GF-D8 (cell line): ENCODE measurements around the gene ARHGAP8.

Experiments
- DNase-seq: peaks from one replicate; lab custom pipeline; 2025; lab: John Stamatoyannopoulos, UW

Gene ARHGAP8

DNA sequence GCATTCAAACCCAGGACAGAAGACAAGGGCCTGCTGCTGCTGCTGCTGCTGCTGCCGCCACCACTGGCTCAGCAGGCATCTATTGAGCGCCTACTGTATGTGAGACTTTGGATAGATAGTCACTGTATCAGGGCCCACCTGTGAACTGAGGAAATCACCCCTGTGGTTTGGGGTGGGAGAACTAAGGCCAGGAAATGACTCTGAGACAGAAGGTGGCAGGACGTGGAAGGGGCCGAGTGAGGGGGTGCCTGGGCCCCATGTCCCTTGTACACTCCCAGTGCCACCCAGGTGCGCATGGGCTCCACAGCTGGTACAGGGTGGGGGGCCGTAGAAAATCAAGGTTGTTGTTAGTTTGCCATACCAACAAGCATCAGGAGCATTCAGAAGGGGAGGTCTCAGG is 50.6 kb downstream of the ARHGAP8 start:
- DNase-seq = no peak

DNA sequence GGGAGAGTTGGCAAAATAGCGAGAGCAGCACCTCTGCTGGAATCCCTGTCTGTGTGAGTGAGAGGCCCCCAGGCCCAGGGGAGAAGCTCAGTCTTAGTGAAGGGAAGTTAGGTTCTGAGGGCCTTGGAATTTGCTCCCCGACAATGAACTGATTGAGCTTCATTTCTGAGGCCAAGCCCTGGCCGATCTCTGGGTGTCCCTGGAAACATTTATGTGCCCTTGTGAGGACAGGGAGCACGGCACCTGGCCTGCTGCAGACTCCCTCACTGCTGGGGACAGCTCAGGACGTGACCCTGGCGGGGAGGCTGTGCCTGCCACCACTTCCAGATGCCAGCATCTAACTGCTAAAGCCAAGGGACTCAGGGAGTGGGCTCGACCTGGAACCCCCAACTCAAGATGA is 52.0 kb downstream of the ARHGAP8 start:
- DNase-seq = no peak

DNA sequence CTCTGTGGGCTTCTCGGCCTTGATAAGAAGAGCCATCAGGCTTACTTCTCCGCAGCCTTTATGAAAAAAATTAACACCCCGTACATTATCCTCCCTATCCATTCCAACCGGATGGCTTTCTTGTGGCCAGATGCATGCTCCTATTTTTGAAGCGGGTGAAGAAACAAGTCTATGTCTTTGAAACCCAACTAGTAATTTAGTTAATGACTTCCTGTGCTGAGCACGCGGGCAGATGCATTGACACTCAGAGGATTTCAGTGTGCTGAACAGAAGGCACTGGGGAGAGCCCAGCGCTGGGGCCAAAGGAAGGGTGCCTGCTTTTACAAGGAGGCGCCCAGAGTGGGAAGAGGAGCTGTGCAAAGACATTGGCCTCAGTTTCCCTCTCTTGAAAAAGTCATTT is 53.3 kb downstream of the ARHGAP8 start:
- DNase-seq = no peak

DNA sequence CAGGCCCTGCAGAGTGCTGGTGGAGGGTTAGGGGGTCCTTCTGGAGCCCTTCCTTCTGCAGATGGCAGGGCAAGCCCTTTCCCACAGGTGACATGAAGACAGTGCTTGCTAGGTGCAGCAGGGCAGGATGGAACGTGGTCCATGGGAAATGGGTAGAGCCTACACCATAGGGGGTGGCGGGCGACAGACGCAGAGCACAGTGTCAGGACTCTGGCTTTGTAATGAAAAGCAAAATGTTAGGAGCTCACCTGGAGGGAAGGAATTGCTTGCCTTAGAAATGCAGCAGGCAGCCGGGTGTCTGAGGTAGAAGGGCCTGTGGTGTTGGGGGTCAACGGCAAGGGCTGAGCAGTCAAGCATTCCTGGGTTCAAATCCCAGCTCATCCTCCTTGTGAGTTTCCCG is 54.9 kb downstream of the ARHGAP8 start:
- DNase-seq = no peak

DNA sequence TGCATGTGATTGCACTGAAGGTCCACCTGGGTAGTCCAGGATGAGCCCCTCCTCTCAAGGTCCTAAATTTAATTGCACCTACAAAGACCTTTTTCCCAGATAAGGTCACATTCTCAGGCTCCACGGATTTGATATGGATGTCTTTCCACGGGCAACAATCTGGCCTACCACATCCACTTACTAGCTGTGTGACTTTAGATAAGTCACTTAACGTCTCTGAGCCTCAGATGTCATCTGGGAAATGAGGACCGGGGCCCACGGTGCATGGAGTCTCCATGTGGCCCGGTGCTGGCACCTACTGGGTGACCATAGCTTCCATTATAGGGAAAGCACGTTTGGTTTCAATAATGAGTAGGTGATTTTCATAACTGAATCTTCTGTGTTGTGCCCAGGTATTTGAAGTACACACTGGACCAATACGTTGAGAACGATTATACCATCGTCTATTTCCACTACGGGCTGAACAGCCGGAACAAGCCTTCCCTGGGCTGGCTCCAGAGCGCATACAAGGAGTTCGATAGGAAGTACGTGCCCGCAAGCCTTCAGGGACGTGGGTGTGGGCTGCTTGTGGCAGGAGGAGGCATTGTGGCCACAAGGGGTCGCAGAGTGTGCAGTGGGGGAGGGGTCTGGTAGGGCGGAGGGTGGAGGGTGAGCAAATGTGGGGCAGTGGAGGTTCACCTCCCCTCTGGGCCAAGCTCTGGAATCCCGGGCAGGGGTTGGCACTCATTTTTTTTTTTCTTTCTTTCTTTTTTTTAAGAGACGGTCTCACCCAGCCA is 55.7 kb downstream of the ARHGAP8 start:
- DNase-seq = no peak

DNA sequence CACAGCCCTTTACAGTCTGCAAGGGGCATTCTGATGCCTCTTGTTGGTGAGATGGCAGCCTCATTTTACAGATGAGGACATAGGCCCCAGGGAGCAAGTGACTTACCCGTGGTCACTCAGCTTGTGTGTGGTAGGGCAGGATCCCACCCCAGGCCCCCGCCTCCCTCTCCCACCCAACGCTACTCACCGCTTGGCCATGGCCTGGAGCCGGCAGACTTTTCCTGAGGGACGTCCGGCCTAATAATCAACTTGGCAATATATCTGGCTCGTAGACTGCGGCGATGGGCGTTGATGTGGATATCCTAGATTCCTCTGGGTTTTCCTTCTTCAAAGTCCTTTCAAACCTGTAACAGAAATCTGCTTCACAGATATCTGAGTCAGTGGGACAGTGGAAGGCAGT is 57.1 kb downstream of the ARHGAP8 start:
- DNase-seq = no peak

DNA sequence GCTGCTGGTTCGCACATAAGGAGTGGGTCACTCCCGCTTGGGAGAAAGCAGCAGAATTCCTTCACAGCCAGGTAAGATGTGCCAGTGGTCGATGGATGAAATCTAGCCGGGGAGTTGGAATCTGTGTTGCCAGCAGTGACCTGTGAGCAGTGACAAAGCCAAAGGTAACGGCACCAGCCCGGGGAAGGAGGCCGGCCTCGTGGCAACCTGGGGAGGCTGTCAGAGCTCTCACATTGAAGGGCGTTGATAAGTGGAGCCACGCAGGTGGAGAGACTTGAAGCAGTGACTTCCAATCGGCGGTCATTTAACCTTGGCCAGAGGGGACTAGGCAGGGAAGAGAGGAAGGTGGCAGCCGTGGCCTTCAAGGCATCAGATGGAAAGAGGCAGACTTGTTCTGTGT is 58.8 kb downstream of the ARHGAP8 start:
- DNase-seq = no peak

DNA sequence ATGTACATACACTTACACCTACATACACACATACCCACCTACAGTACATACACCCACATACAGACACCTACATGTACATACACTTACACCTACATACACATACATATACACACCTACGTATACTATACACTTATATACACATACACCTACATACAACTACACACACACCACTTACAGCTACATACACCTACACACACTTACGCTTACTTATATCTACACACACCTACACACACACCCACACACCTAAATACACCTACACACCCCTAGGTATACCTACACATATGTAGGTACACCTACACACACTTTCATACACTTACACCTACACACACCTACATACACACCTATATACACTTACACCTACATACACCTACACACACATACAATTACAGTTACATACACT is 61.0 kb downstream of the ARHGAP8 start:
- DNase-seq = no peak

DNA sequence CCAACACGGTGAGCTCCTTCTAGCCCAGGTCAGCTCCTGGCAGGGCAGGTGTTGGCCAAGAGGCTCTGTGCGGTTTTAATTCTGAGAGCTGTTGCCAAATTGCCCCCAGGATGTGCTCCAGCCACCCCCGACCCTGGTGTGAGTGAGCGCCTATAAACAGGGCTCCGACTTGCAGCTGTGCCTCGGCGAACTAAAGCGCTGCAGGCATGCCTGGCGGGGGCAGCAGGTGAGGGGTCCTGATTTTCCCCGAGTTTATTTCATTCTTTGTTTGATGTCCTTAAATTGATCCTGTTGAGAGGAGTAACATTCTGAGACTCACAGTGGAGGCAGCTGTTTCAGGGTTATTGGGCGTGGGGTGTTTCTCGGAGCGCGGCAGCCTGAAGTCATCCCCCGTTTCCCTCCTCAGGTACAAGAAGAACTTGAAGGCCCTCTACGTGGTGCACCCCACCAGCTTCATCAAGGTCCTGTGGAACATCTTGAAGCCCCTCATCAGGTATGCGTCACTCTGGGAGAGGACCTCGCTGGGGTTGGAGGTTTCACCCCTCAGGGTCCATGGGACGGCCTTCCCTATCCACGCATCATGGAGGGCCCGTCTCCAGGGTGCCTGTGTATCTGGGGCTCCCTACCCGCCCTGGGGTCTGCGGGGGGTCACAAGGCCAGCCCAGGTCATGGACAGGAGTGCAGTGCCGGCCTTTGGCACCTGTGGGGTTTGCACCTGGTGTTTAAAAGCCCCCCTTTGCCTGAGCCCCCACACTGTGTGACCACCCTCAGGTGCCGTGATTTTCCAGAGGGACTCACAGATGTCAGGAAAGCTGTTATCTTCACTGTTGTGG is 62.1 kb downstream of the ARHGAP8 start:
- no peak for DNase-seq

DNA sequence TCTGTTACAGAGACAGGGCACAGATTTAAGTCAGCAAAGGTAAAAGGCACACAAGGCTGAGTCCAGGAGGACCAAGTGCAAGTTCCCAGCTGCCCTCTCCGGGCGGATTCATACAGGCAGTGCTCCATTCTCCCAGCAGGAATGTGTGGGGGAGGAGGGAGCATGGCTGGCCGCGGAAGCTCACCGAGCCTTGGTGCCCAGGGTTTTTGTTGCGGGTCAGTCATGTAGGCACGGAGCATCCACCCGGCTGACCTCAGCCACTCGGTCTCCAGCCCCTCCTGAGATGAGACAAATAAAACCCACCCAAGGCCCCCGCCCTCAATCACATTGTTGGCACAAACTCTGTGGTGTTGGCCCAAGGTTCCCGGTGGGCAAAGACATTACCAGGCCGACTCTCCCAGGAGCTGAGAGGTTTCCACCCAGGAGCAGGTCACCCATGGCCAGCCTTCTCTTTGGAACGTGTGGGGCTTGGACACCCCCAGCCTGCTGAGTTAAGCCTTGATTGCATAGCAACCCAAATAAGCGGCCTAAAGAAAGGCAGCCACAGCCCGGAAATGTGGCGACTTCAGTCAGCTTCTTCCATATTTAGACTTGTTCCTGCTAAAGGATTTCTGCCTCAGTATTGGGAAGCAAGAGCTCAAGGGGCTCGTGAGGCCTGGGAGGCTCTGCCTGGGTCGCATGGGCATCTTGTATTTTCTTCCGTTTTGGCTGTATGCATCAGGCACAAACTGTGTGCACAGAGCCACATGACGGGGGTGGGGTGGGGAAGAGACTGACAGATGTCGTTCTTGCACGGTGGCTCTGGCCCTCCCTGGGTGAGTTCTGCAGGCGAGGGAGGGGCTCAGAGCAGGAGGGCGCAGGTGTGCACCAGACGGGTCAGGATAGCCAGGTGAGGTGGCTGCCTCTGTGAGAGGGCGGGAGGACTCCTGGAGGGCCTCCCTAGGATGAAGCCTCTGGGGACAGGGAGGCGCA is 63.0 kb downstream of the ARHGAP8 start:
- DNase-seq = no peak

DNA sequence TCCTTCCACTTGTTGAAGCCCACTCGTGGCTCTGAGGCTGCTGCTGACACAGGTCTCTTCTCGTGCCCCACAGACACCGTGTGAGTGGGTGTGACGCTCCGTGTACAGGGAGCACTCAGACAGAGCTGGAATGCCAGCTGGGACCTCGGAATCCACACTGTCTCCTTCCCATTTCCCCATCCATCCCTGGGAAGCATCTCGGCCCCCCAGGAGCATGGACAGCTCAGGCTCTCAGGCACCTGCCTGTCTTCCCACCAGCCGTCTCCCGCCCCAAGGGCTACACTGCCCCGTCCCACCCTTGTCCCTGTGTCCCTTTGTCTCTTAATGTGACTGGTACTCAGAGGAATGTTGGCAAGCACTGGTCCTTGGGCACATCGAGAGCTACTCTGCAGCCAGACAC is 63.8 kb downstream of the ARHGAP8 start:
- DNase-seq = no peak

DNA sequence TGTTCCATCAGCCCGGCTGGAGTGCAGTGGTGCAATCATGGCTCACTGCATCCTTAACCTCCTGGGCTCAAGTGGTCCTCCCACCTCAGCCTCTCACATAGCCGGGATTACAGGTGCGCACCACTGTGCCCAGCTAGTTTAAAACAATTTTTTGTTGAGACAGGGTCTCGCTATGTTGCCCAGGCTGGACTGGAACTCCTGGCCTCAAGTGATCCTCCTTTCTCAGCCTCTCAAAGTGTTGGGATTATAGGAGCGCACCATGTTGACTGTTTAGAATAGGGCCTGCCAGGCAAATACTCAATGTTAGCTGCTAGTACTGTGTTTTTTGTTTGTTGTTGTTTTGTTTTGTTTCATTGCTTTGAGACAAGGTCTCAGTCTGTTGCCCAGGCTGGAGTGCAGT is 66.4 kb downstream of the ARHGAP8 start:
- DNase-seq = no peak

DNA sequence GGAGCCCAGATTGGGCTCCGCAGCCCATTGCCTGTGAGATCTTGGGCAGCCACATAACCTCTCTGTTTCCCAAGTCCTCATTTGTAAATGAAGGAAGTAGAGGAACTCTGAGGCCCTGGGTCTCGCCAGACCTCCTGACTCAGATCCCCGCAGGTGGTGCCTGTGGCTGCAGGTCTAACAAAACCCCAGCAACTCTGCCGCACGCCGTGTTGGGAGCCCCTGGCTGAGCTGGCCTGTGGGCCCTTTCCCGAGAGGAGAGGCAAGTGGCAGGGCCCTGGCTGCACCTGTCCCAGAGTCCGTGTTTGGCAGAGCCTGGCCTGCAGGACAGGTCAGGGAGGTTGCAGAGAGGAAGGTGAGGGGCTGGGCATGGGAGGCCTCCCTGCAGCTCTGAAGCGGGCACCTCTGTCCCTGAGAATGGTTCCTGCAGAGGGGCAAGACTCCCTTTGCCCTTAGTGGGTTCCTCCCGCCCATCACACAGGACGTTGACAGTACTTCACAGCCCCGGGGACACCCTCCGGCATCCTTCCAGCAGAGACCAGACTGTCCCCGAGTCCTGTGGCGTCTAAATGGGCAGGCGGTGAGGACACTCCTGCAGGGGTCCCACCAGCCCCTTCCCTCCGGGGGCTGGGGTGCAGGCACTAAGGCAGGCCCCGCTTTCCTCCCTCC is 67.7 kb downstream of the ARHGAP8 start:
- no peak for DNase-seq

DNA sequence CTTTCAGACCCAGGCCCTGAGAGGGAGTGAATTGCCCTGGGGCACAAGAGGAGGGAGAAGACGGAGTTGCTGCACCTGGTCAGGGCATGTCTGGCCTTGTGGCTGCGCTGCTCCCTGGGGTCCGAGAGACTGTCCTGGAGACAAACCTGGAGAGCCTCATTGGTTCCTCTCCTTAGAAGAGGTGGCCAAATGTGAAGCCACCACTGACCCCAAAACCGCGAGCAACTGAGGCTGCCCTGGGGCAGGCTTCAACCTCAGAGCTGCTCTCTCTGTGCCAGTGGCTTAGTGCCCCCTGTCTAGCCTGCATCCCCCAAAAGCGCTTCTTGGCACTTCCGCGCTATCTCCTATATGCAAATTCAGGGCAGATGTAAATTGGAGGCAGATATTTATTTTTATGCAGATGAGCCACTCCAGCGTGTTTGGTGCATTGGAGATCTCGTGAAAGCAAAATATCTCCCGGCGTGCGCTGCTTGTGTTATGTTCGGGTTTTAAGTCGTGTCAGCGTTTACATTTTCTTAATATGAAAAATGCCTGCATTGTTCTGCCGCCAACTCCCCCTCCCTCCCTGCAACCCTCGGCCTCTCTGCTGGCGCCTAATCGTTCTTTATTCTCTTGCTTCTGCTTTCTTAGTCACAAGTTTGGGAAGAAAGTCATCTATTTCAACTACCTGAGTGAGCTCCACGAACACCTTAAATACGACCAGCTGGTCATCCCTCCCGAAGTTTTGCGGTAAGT is 69.5 kb downstream of the ARHGAP8 start:
- DNase-seq = no peak

DNA sequence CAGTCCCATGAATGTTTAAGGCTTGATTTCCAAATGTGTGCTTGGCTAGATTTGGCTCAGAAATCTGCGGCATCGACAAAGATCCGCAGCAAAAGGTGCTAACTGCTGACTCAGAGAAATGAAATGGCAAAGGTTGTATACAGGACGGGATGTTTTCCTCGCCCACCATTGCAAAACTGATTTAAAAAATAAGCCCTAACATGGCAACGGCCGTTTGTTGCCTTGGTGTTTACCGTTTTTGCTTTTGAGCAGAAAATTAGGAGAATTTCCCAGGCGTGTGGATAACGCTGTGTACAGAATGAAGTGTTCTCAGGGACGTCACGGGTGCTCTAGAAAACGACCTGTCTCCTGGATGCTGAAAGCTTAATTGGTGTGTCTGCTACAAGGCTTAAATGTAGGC is 70.2 kb downstream of the ARHGAP8 start:
- no peak for DNase-seq

DNA sequence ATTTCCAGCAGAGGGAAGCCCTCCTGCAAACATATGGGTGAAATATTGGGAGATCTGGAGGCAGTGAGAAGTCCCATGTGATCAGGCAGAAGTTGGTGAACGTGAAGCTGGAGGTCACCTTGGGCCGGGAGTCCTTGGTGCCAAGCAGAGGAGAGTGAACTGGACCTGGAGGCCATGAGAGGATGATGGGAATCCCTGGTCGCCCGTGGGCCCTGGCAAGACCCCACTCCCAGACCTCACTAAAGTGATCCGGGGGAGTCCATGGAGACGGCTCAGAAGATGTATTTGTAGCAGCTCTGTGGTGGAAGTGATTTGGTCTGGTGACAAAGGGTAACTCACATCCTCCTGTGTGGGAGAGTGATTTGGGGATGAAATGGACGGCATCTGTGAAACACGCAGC is 71.0 kb downstream of the ARHGAP8 start:
- no peak for DNase-seq

DNA sequence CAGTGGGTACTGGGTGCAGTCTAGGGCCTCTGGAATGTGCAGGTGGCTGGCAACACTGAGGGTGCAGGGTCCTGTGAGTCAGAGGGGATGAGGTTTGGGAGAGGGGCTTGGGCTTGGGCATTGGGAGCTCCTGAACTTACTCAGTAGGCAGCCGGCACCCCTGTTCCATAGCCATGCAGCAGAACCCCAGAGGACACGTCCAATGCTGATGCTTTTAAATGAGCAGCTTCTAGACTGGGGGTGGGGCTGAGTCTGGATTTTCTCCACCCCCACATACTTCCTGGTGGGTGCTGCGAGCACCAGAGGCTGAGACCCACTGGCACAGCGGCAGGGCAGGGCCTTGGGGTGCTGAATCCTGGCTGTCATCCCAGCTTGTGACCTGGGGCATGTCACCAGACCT is 71.4 kb downstream of the ARHGAP8 start:
- DNase-seq = no peak

DNA sequence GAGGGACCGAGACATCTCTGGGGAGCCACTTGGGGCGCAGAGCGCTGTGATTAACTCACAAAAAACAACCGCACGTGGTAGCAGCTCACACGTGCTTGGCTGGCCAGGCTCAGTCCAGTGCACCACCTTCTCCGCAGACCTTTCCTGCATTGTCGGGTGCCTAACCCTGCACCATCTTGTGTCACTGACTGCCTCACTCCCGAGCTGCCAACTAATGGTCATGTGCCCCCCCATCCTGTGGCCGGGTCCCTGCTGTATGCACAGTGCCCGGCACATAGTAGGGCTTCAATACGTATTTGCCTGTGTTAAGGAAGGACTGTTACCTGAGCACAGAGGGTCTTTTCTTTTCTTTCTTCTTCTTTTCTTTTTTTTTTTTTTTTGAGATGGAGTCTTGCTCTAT is 71.9 kb downstream of the ARHGAP8 start:
- no peak for DNase-seq

DNA sequence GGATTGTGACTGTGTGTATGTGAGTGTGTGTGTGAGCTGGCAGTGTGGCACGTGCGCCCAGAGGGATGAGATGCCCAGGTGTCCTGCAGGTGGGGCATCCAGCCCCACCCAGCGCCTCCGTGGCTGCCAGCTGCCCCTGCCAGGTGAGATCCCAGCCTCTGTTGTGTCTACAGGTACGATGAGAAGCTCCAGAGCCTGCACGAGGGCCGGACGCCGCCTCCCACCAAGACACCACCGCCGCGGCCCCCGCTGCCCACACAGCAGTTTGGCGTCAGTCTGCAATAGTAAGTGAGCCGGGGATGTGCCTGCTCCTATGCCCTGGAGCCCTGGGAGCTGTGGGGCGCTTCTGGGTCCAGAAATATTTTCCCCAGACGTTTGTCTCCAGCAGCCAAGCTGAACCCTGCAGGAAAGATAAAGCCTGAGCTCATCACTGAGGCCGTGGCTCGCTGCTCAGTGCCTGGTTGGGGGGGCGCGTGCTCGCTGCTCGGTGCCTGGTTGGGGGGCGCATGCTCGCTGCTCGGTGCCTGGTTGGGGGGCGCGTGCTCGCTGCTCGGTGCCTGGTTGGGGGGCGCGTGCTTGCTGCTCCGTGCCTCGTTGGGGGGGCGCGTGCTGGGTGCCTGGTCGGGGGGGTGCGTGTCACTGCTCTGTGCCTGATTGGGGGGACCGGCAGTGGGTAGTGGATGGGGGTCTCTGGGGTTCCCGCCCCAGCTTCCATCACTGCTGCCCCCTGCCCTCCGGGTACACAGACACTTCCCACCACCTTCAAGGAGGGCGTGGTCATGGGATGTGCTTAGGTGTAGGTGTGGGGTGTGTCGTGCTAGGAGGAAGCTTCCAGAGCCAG is 73.2 kb downstream of the ARHGAP8 start:
- no peak for DNase-seq

DNA sequence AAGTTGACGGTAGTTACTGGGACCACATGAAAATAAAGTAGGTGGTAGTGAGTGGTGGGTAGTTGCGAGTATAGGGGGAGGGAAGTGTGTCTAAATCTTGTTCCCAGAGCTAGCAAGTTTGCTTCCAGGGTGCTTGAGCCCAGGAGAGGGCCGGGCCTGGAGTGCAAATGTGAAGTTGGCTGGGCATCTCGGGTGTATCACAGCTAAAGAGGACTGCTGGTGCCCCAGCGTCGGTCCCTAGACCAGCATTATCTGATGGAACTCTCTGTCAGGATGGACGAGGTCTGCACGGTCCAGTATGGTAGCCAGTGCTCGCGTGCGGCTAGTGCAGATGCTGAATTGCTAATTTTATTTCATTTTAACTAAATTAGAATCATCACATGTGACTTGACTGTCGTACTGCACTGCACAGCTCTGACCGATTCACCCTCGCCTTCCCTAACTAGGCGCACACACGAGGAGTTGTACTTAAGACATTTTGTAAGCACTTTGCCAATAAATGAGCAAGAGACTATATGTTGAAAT is 75.4 kb downstream of the ARHGAP8 start:
- DNase-seq = no peak
